GM19328 (cell line): ENCODE results near the gene RFNG.

Experiments
- ATAC-seq: cut with Tn5 transposase; IDR thresholded peaks from one replicate; pipeline ENCODE4 v1.9.1; 2021; ENCODE audit warnings: mild to moderate bottlenecking, moderate library complexity; ENCODE audit not compliant: unreplicated experiment

The RFNG gene, protein sequence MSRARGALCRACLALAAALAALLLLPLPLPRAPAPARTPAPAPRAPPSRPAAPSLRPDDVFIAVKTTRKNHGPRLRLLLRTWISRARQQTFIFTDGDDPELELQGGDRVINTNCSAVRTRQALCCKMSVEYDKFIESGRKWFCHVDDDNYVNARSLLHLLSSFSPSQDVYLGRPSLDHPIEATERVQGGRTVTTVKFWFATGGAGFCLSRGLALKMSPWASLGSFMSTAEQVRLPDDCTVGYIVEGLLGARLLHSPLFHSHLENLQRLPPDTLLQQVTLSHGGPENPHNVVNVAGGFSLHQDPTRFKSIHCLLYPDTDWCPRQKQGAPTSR

GRCh38 chr17:82051776-82052637 is at the start of gene RFNG, which contains the start of gene GPS1:
RFNG (minus strand) TSS chr17:82051811; CDS start chr17:82051766, 45 bp downstream.
GPS1 (plus strand) TSS chr17:82051898; CDS start chr17:82051932, 34 bp downstream.
- peak; percentile 60 for ATAC-seq

GRCh38 chr17:82101301-82101715 is 49.7 kb upstream of the RFNG start:
- no peak for ATAC-seq

DNA sequence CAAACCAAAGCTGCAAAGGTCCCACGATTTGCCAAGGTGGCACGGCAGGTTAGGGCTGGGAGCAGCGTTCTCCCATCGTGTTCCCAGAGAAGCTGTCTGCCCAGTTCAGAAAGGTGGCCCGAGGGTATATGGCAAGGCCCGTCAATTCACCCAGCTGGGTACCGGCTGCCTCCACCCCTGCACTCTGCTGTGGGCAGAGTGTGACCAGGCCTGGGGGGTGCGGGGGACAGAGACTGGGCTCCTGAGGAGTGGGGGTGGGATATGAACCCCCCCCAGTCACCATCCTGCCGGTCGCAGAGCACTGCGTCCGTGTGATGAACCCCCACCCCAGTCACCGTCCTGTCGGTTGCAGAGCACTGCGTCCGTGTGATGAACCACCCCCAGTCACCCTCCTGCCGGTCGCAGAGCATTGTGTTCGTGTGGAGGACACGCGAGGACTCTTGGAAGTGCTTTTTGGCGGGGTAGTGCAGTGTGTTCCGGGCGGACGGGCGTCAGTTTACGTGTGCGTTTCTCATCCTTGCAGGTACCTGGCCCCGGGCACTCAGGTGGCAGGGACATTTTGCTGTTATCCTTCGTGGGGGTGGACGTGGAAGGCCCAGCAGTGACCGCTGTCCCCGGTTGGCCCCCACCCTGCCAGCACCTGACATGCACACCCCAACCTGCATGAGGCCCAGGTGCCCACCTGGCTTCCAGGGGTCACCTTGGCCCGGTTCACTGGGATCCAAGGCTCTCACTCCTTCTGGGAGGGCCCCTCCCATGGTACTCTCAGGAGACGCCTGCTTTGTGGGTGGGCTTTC is 49.1 kb upstream of the RFNG start:
- ATAC-seq = no peak

GRCh38 chr17:82098939-82099763 is 47.5 kb upstream of the RFNG start:
- peak; percentile 4 for ATAC-seq

- peak; percentile 60 for ATAC-seq
Observed at GRCh38 chr17:82098169-82098938, 46.7 kb upstream of the RFNG start, which contains the start of gene FASN. FASN (minus strand) TSS chr17:82098236; CDS start chr17:82096445, 1,791 bp downstream.

DNA sequence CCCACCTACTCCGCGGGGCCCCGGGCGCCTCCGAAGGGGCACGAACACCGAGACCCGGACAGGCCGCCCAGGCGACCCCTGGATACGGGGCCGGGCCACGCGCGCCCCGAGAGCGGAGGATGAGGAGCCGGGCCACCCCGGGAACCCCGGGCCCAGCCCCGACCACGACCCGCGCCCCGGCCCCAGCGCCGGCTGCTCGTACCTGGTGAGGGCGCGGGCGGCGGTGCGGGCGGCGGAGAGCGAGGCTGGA is 46.2 kb upstream of the RFNG start:
- ATAC-seq = peak; percentile 16

DNA sequence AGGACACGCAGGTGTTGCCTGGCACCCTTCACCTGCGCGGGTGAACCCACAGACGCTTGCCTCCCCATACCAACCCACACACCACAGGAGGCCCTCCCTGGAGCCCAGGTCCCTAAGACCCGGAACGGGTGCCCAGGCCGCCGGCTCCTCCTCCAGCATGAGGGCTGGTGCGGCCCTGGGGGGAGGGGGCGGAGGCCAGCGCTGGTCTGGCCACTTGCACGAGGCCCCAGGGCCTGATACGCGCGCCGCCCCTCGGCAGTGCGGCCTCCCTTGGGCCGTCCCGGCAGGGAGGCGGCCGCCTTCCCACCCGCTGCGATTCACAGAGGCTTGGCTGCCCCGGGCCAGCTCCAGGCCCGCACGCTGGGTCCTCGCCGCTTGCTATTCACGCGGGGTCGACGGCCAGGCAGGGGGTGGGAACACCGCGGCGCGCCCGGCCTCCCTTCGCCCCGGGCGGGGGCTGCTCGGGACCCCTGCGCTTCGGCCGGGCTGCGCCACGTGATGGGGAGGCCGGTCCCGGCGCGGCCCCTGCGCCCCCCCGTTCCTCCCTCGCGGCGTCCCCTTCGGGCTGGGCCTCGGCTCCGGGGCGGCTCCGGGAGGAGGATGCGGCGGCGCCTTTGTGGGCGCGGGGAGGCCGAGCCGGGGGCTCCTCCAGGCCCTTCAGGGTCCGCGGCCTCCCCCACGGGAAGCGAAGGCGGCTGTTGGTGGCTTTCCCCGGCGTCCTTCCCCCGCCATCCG is 45.7 kb upstream of the RFNG start:
- peak; percentile 2 for ATAC-seq

- no peak for ATAC-seq
Observed at GRCh38 chr17:82096709-82097183, 45.1 kb upstream of the RFNG start.

GRCh38 chr17:82095777-82096708 is 44.4 kb upstream of the RFNG start:
- ATAC-seq = no peak

GRCh38 chr17:82094931-82095776 is 43.5 kb upstream of the RFNG start:
- no peak for ATAC-seq

DNA sequence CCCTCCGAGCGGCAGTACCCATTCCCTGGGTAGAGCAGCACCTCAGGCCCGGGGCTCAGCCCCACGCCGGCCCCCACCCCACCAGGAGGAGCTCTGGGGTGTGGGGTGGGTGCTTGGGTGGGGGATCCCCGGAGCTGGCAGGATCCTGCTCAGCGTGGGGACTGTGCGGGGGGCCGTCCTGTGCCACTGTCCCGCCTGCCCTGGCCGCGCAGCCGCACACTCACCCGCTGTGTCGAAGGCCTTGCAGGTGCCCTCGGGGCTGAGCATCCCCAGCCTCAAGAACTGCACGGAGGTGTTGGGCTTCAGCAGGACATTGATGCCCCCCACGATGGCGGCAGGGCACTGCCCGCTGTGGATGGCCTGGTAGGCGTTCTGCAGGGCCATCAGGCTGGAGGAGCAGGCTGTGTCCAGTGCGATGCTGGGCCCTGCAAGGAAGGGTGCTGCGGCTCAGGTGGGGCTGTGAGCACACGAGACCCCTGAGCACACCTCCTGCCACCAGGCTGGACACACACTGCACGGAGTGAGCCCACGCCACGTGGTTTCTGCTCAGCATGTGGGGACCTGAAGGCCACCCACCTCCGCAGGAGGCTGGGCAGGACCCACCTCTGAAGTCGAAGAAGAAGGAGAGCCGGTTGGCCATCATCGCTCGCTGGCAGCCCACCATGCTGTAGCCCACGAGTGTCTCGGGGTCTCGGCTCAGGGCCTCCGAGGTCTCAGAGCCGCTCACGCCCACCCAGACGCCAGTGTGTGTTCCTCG is 41.6 kb upstream of the RFNG start:
- no peak for ATAC-seq

- ATAC-seq = no peak
Observed at GRCh38 chr17:82092628-82092994, 41.0 kb upstream of the RFNG start.

- no peak for ATAC-seq
Observed at GRCh38 chr17:82092094-82092586, 40.5 kb upstream of the RFNG start.

- no peak for ATAC-seq
Observed at GRCh38 chr17:82091264-82092066, 39.9 kb upstream of the RFNG start.
